ENCODE results near the gene SEPSECS. TPM values are rescaled to one million over a fixed set of nuclear protein-coding genes. Genes with fewer than 3 reads are reported as not detected.

The SEPSECS gene
- total RNA-seq, 1 experiment from 2014 or later, result 4.2 TPM

GRCh38 chr4:25209702-25210101 is 49.5 kb upstream of the SEPSECS start:
- no peaks in the 10 kb centered on the region for H3K79me2 ChIP-seq (ENCODE audit: insufficient read depth, low read length)
- peaks cover 3 to 5% of the 10 kb centered on the region in 2 experiments; a peak in 2 of 5 replicates for H3K9me3 Mint-ChIP-seq
- no peak overlapping the region for H3K4me3 Mint-ChIP-seq
- no peak overlapping the region for H3K9ac ChIP-seq (ENCODE audit: extremely low read depth, insufficient read length, low read length)
- WGBS (ENCODE audit: extremely low coverage, insufficient read length, low lambda C conversion rate), result no CpG with 5 or more reads among the region's 1 CpG
- no peaks in the 10 kb centered on the region for H3K23me2 ChIP-seq (ENCODE audit: insufficient read length, low read depth, low read length, poor library complexity, severe bottlenecking)
- no peaks in the 10 kb centered on the region for H3K9me3 ChIP-seq (ENCODE audit: control insufficient read depth, low read depth, low read length)
- no peaks in the 10 kb centered on the region for H3K79me1 ChIP-seq (ENCODE audit: insufficient read depth, low read depth, low read length, poor library complexity, severe bottlenecking)
- H3T11ph ChIP-seq (ENCODE audit: low read length), result no peak overlapping the region
- H3K36me3 Mint-ChIP-seq (ENCODE audit: insufficient read depth in 1 of 3, low read depth in 3 of 3), result peaks cover 2 to 18% (median 4%) of the 10 kb centered on the region in 3 experiments; a peak in 5 of 7 replicates
- no peak for DNase-seq
- H2BK12ac ChIP-seq (ENCODE audit: insufficient read length, low read depth, low read length), result no peak overlapping the region
- H3K56ac ChIP-seq (ENCODE audit: insufficient read length, low read depth, low read length), result no peak overlapping the region
- no peak overlapping the region for H4K5ac ChIP-seq (ENCODE audit: insufficient read length, low read depth, low read length)
- no peak for TF ChIP-seq CTCF (conservative IDR thresholded peaks at IDR 0.05)
- H2BK5ac ChIP-seq (ENCODE audit: insufficient read length, low read length), result no peak overlapping the region
- H3K27ac ChIP-seq (ENCODE audit: insufficient read length, low read depth, low read length), result no peak overlapping the region
- H3K18ac ChIP-seq (ENCODE audit: insufficient read length, low read depth, low read length), result no peak overlapping the region
- peak overlapping the region in 1 of 3 experiments; percentile 18; a peak in 2 of 7 replicates for H3K27ac Mint-ChIP-seq
- H3K27me3 Mint-ChIP-seq (ENCODE audit: low read depth), result no peaks in the 10 kb centered on the region; the same call in 1 of the 2 replicates
- no peak overlapping the region for H2BK15ac ChIP-seq (ENCODE audit: low read depth, low read length)
- H4K20me1 ChIP-seq (ENCODE audit: control insufficient read depth, insufficient read depth, insufficient read length), result no peaks in the 10 kb centered on the region
- H2BK20ac ChIP-seq (ENCODE audit: low read depth, low read length, poor library complexity, severe bottlenecking), result no peak overlapping the region
- H3K27me3 ChIP-seq (ENCODE audit: insufficient read depth, low read length), result no peaks in the 10 kb centered on the region
- no peak overlapping the region for H2AK5ac ChIP-seq (ENCODE audit: insufficient read length, low read length)
- H2BK120ac ChIP-seq (ENCODE audit: low read depth, low read length, poor library complexity, severe bottlenecking), result no peak overlapping the region
- H3K23ac ChIP-seq (ENCODE audit: insufficient read length, low read depth, low read length), result no peak overlapping the region
- H3K4me1 ChIP-seq (ENCODE audit: insufficient read depth, low read length), result no peaks in the 10 kb centered on the region; the same call in 1 of the 2 replicates
- no peak overlapping the region for H4K8ac ChIP-seq (replicated peaks; ENCODE audit: insufficient read length, low read depth, low read length)
- no peak overlapping the region for H4K91ac ChIP-seq (ENCODE audit: insufficient read length, low read depth, low read length)
- H2AFZ ChIP-seq (ENCODE audit: low read length), result no peak overlapping the region
- peaks cover 16 to 21% of the 10 kb centered on the region in 2 experiments for H3K4me1 Mint-ChIP-seq
- H3K4ac ChIP-seq (ENCODE audit: low read depth, low read length), result no peak overlapping the region
- no peak overlapping the region for H3K14ac ChIP-seq (ENCODE audit: insufficient read depth, low read length)
- H3K4me2 ChIP-seq (ENCODE audit: insufficient read depth, insufficient read length, low read length), result no peak overlapping the region
